ENCODE results near the gene DHRS12. TPM values are rescaled to one million over a fixed set of nuclear protein-coding genes. Genes with fewer than 3 reads are reported as not detected.

Gene DHRS12
- total RNA-seq, 1 experiment from 2014 or later = 8.8 TPM

- Histone ChIP-seq H3K4ac (ENCODE audit: low read depth, low read length) (no peak overlapping the region), H2BK12ac (ENCODE audit: insufficient read length, low read depth, low read length) (no peak overlapping the region), H3K18ac (ENCODE audit: insufficient read length, low read depth, low read length) (no peak overlapping the region), H3K4me1 (ENCODE audit: insufficient read depth, low read length) (no peaks in the 10 kb centered on the region), H3K23ac (ENCODE audit: insufficient read length, low read depth, low read length) (no peak overlapping the region), H2AK5ac (ENCODE audit: insufficient read length, low read length) (no peak overlapping the region), H2BK15ac (ENCODE audit: low read depth, low read length) (no peak overlapping the region), H2AFZ (ENCODE audit: low read length) (no peak overlapping the region), H3K27me3 (ENCODE audit: insufficient read depth, low read length) (no peaks in the 10 kb centered on the region), H3K9ac (ENCODE audit: extremely low read depth, insufficient read length, low read length) (no peak overlapping the region), H2BK120ac (ENCODE audit: low read depth, low read length, poor library complexity, severe bottlenecking) (no peak overlapping the region), H4K5ac (ENCODE audit: insufficient read length, low read depth, low read length) (no peak overlapping the region), H3T11ph (ENCODE audit: low read length) (no peak overlapping the region), H2BK5ac (ENCODE audit: insufficient read length, low read length) (no peak overlapping the region), H3K79me2 (ENCODE audit: insufficient read depth, low read length) (no peaks in the 10 kb centered on the region), H4K91ac (ENCODE audit: insufficient read length, low read depth, low read length) (no peak overlapping the region), H2BK20ac (ENCODE audit: low read depth, low read length, poor library complexity, severe bottlenecking) (no peak overlapping the region), H3K4me2 (ENCODE audit: insufficient read depth, insufficient read length, low read length) (no peak overlapping the region), H4K20me1 (ENCODE audit: control insufficient read depth, insufficient read depth, insufficient read length) (peaks cover 5% of the 10 kb centered on the region), H3K56ac (ENCODE audit: insufficient read length, low read depth, low read length) (no peak overlapping the region), H3K27ac (ENCODE audit: insufficient read length, low read depth, low read length) (no peak overlapping the region), H3K9me3 (ENCODE audit: control insufficient read depth, low read depth, low read length) (no peaks in the 10 kb centered on the region), H3K14ac (ENCODE audit: insufficient read depth, low read length) (no peak overlapping the region), H3K79me1 (ENCODE audit: insufficient read depth, low read depth, low read length, poor library complexity, severe bottlenecking) (no peaks in the 10 kb centered on the region), H3K23me2 (ENCODE audit: insufficient read length, low read depth, low read length, poor library complexity, severe bottlenecking) (no peaks in the 10 kb centered on the region), H4K8ac (replicated peaks; ENCODE audit: insufficient read length, low read depth, low read length) (no peak overlapping the region)
- H3K27me3 Mint-ChIP-seq (ENCODE audit: low read depth) = no peaks in the 10 kb centered on the region
- H3K4me3 Mint-ChIP-seq = no peak overlapping the region
- no peaks in the 10 kb centered on the region for H3K9me3 Mint-ChIP-seq
- TF ChIP-seq CTCF (conservative IDR thresholded peaks at IDR 0.05) = no peak
- peaks cover 7 to 38% (median 37%) of the 10 kb centered on the region in 3 experiments; a peak in 6 of 7 replicates for H3K36me3 Mint-ChIP-seq (ENCODE audit: insufficient read depth in 1 of 3, low read depth in 3 of 3)
- peak overlapping the region in 1 of 3 experiments; percentile 73; a peak in 2 of 7 replicates for H3K27ac Mint-ChIP-seq
- peaks cover 5% of the 10 kb centered on the region in 2 experiments for H3K4me1 Mint-ChIP-seq
- no peak for DNase-seq
- WGBS (ENCODE audit: extremely low coverage, insufficient read length, low lambda C conversion rate) = no CpG with 5 or more reads among the region's 2 CpGs
Measured at GRCh38 chr13:51738226-51738905, 65.6 kb downstream of the DHRS12 start.
